H1 (cell line): ENCODE data around the gene TMEM82. TPM values are rescaled to one million over a fixed set of nuclear protein-coding genes. Genes with fewer than 3 reads are reported as not detected.
A peak's percentile ranks its signal among the peaks of the same experiment; 100 is the strongest.

Experiments
- CHD7 ChIP-seq: fragments of 300-600 bp; sonication (generic); IDR thresholded peaks from 2 replicates; pipeline ENCODE4 v1.7.1; 2012; ENCODE audit warnings: low read length, moderate library complexity, mild to moderate bottlenecking, inconsistent platforms; ENCODE audit not compliant: insufficient replicate concordance
- GABPA ChIP-seq: IDR thresholded peaks from 2 replicates; pipeline ENCODE4 v1.6.1; 2011; ENCODE audit warnings: mild to moderate bottlenecking, low read length, moderate library complexity, borderline replicate concordance; ENCODE audit not compliant: insufficient read depth
- KDM1A ChIP-seq: fragments of 200-600, 300-600 bp; sonication (generic); IDR thresholded peaks from 2 replicates; pipeline ENCODE4 v1.7.1; 2016; ENCODE audit warnings: mild to moderate bottlenecking, low read length, borderline replicate concordance
- MAFK ChIP-seq: IDR thresholded peaks from 2 replicates; pipeline ENCODE4 v1.6.1; 2012; ENCODE audit warnings: low read depth, mild to moderate bottlenecking, improper control_type of control experiment, low read length
- RAD21 ChIP-seq, 2 experiments: IDR thresholded peaks in 1 of 2; conservative IDR thresholded peaks in 1 of 2; 2 replicates each; pipeline ENCODE4 v1.6.1; 2011; ENCODE audit warnings: low read depth in 2 of 2, low read length in 2 of 2, improper control_type of control experiment in 1 of 2, inconsistent platforms in 1 of 2, mild to moderate bottlenecking in 1 of 2, moderate library complexity in 1 of 2
- RFX5 ChIP-seq: IDR thresholded peaks from 2 replicates; pipeline ENCODE4 v1.6.1; 2011; ENCODE audit warnings: low read depth, low read length, improper control_type of control experiment, borderline replicate concordance
- SAP30 ChIP-seq: fragments of 300-600 bp; sonication (generic); IDR thresholded peaks from 2 replicates; pipeline ENCODE4 v1.7.1; 2012; ENCODE audit warnings: low read length, moderate library complexity, mild to moderate bottlenecking, inconsistent platforms; ENCODE audit not compliant: insufficient read depth, insufficient replicate concordance
- ZNF274 ChIP-seq: IDR thresholded peaks from 2 replicates; pipeline ENCODE4 v1.7.0; 2012; ENCODE audit warnings: low read length, borderline replicate concordance; ENCODE audit errors: extremely low read depth
- polyA plus RNA-seq, 7 experiments: library from polyadenylated mRNA; depleted of rRNA in 3 of 7; stranded (reverse) in 5 of 7; unstranded in 2 of 7; fragments of >200 nt in 5 of 7; fragments of 200-250 nt in 2 of 7; gene quantifications; 1 replicate in 5 of 7; 2 replicates in 1 of 7; 4 replicates in 1 of 7; pipeline versions ENCODE4 v1.2.1 to v1.2.3, GENCODE V29; 2011 to 2013; ENCODE audit warnings: missing spikeins in 2 of 7, mixed read lengths in 2 of 7
- total RNA-seq: library from RNA; stranded (reverse); fragmentation: NEBNext Ultra II Directional; extraction: Animal tissue kit (Norgen Biotek cat#: 25700); gene quantifications from 2 replicates; pipeline ENCODE4 v1.2.1, GENCODE V29; 2021

The TMEM82 gene
- total and polyA plus RNA-seq, 2 of the 8 experiments (the other 6 are each of a cell fraction or from before 2014, with no cell fraction given), result 0.32 to 2.1 TPM

GRCh38 chr1:15740924-15741850, 1.1 kb upstream of the TMEM82 start (continued):
- no peak for TF ChIP-seq CHD7
- no peak for TF ChIP-seq SAP30
- TF ChIP-seq GABPA, result peak; percentile 62; the same call in 1 of the 2 replicates
- no peak for TF ChIP-seq ZNF274
- no peak for TF ChIP-seq KDM1A
- TF ChIP-seq MAFK, result no peak
- TF ChIP-seq RFX5, result 0 out of 2 replicates have a peak, but pooled peaks have one; percentile 10
- peak; percentile 94 to 97 for TF ChIP-seq RAD21 (IDR thresholded peaks at IDR 0.05 in 1 of 2, conservative IDR thresholded peaks at IDR 0.05 in 1 of 2; ENCODE audit: low read depth in 2 of 2, low read length in 2 of 2)
